Activated naive CD8-positive, alpha-beta T cell treated with anti-CD3 and anti-CD28 coated beads, Interleukin-2, amount 10 ng/mL, durations not matched to agents 7 days and 5 days (primary cell): ENCODE measurements around the gene CCDC93. TPM values are rescaled to one million over a fixed set of nuclear protein-coding genes. Genes with fewer than 3 reads are reported as not detected.

Experiments used
- ATAC-seq: fragments of 150-1000 bp; cut with Tn5 transposase; one replicate; pipeline ENCODE4 v1.10.0; 2021; ENCODE audit warnings: low read depth, moderate library complexity
- POLR2A ChIA-PET: fragments of 350-600 bp; sonication (Branson Sonifier 250); formaldehyde crosslinking; loops from one replicate; lab custom pipeline; 2021; ENCODE audit warnings: antibody characterized with exemption; lab: Charles Lee
- DNase-seq: peaks from one replicate; pipeline ENCODE4 v3.0.0; 2021
- H3K27ac Mint-ChIP-seq: one replicate; pipeline ENCODE4 v1.8.0; 2022; ENCODE audit warnings: mild to moderate bottlenecking, mixed read lengths
- H3K27me3 Mint-ChIP-seq: one replicate; pipeline ENCODE4 v1.8.0; 2022; ENCODE audit warnings: mild to moderate bottlenecking, moderate library complexity, mixed read lengths
- H3K36me3 Mint-ChIP-seq: one replicate; pipeline ENCODE4 v1.8.0; 2021; ENCODE audit warnings: mild to moderate bottlenecking, mixed read lengths
- H3K4me1 Mint-ChIP-seq: one replicate; pipeline ENCODE4 v1.8.0; 2021; ENCODE audit warnings: mixed read lengths
- H3K4me3 Mint-ChIP-seq: one replicate; pipeline ENCODE4 v1.8.0; 2022; ENCODE audit warnings: mild to moderate bottlenecking, moderate library complexity, mixed read lengths
- H3K9me3 Mint-ChIP-seq: one replicate; pipeline ENCODE4 v1.8.0; 2021; ENCODE audit warnings: mixed read lengths
- total RNA-seq, 2 experiments: library from RNA; stranded (reverse); gene quantifications; one replicate each; pipeline ENCODE4 v1.2.3, GENCODE V29; 2021

CCDC93 gene
- total RNA-seq, 2 experiments from 2014 or later = 37.5 to 38.7 TPM

GRCh38 chr2:117977696-117978095 is 36.2 kb downstream of the CCDC93 start:
- H3K27me3 Mint-ChIP-seq = no peaks in the 10 kb centered on the region
- peaks cover 18% of the 10 kb centered on the region for H3K36me3 Mint-ChIP-seq
- ATAC-seq = no peak
- H3K9me3 Mint-ChIP-seq = no peaks in the 10 kb centered on the region
- POLR2A ChIA-PET = interaction anchor here (1.1 kb wide), 1 partner anchor 9 kb away, joined by 5 read pairs; no protein-coding TSS in a partner anchor
- no peak for DNase-seq
- no peaks in the 10 kb centered on the region for H3K4me1 Mint-ChIP-seq
- H3K4me3 Mint-ChIP-seq = no peak overlapping the region
- no peak overlapping the region for H3K27ac Mint-ChIP-seq

- DNase-seq (no peak), ATAC-seq (no peak)
- Mint-ChIP-seq H3K4me3 (no peak overlapping the region), H3K27me3 (no peaks in the 10 kb centered on the region), H3K27ac (no peak overlapping the region), H3K9me3 (no peaks in the 10 kb centered on the region), H3K36me3 (peaks cover 18% of the 10 kb centered on the region), H3K4me1 (no peaks in the 10 kb centered on the region)
- POLR2A ChIA-PET = interaction anchor here (1.1 kb wide), 1 partner anchor 10 kb away, joined by 5 read pairs; no protein-coding TSS in a partner anchor
These were observed 37.3 kb downstream of the CCDC93 start for GRCh38 chr2:117976581-117976980.

GRCh38 chr2:117973498-117974082 is 40.3 kb downstream of the CCDC93 start:
- Mint-ChIP-seq H3K27me3 (no peaks in the 10 kb centered on the region), H3K9me3 (no peaks in the 10 kb centered on the region), H3K4me1 (no peaks in the 10 kb centered on the region), H3K4me3 (no peak overlapping the region), H3K36me3 (peaks cover 20% of the 10 kb centered on the region), H3K27ac (no peak overlapping the region)
- ATAC-seq = no peak
- no peak for DNase-seq
- POLR2A ChIA-PET = no interaction called here

GRCh38 chr2:117972476-117973123 is 41.3 kb downstream of the CCDC93 start:
- POLR2A ChIA-PET = no interaction called here
- H3K27me3 Mint-ChIP-seq = no peaks in the 10 kb centered on the region
- no peaks in the 10 kb centered on the region for H3K9me3 Mint-ChIP-seq
- H3K4me1 Mint-ChIP-seq = no peaks in the 10 kb centered on the region
- peaks cover 21% of the 10 kb centered on the region for H3K36me3 Mint-ChIP-seq
- no peak overlapping the region for H3K4me3 Mint-ChIP-seq
- ATAC-seq (no peak), DNase-seq (no peak)
- no peak overlapping the region for H3K27ac Mint-ChIP-seq

- Mint-ChIP-seq H3K4me1 (peaks cover 1% of the 10 kb centered on the region), H3K27me3 (no peaks in the 10 kb centered on the region), H3K9me3 (no peaks in the 10 kb centered on the region), H3K4me3 (no peak overlapping the region), H3K36me3 (peaks cover 23% of the 10 kb centered on the region), H3K27ac (no peak overlapping the region)
- DNase-seq = no peak
- POLR2A ChIA-PET = no interaction called here
- no peak for ATAC-seq
These were observed 45.1 kb downstream of the CCDC93 start for GRCh38 chr2:117968722-117969121.

- no peak for ATAC-seq
- H3K4me3 Mint-ChIP-seq = no peak overlapping the region
- POLR2A ChIA-PET = no interaction called here
- peaks cover 25% of the 10 kb centered on the region for H3K36me3 Mint-ChIP-seq
- H3K9me3 Mint-ChIP-seq = no peaks in the 10 kb centered on the region
- no peak for DNase-seq
- no peak overlapping the region for H3K27ac Mint-ChIP-seq
- no peaks in the 10 kb centered on the region for H3K27me3 Mint-ChIP-seq
- peaks cover 1% of the 10 kb centered on the region for H3K4me1 Mint-ChIP-seq
These were observed 45.7 kb downstream of the CCDC93 start for GRCh38 chr2:117967977-117968718.

- ATAC-seq (no peak), DNase-seq (no peak)
- Mint-ChIP-seq H3K27me3 (no peaks in the 10 kb centered on the region), H3K4me3 (no peak overlapping the region), H3K27ac (no peak overlapping the region), H3K36me3 (peaks cover 27% of the 10 kb centered on the region), H3K9me3 (no peaks in the 10 kb centered on the region), H3K4me1 (peaks cover 4% of the 10 kb centered on the region)
- POLR2A ChIA-PET = no interaction called here
These were observed 50.4 kb downstream of the CCDC93 start for GRCh38 chr2:117963446-117963845.

- Mint-ChIP-seq H3K9me3 (no peaks in the 10 kb centered on the region), H3K36me3 (peaks cover 38% of the 10 kb centered on the region), H3K27me3 (no peaks in the 10 kb centered on the region), H3K4me3 (no peak overlapping the region), H3K27ac (no peak overlapping the region), H3K4me1 (peaks cover 4% of the 10 kb centered on the region)
- POLR2A ChIA-PET = no interaction called here
- DNase-seq = no peak
- no peak for ATAC-seq
These were observed 52.7 kb downstream of the CCDC93 start for GRCh38 chr2:117961201-117961600.

GRCh38 chr2:117960231-117960630 is 53.6 kb downstream of the CCDC93 start:
- Mint-ChIP-seq H3K27me3 (no peaks in the 10 kb centered on the region), H3K27ac (no peak overlapping the region), H3K36me3 (peaks cover 38% of the 10 kb centered on the region), H3K4me1 (peaks cover 3% of the 10 kb centered on the region), H3K9me3 (no peaks in the 10 kb centered on the region), H3K4me3 (no peak overlapping the region)
- ATAC-seq (no peak), DNase-seq (no peak)
- POLR2A ChIA-PET = no interaction called here

GRCh38 chr2:117958186-117958585 is 55.7 kb downstream of the CCDC93 start:
- DNase-seq = no peak
- Mint-ChIP-seq H3K4me1 (peaks cover 3% of the 10 kb centered on the region), H3K4me3 (no peak overlapping the region), H3K27me3 (no peaks in the 10 kb centered on the region), H3K27ac (no peak overlapping the region), H3K36me3 (peaks cover 40% of the 10 kb centered on the region), H3K9me3 (no peaks in the 10 kb centered on the region)
- POLR2A ChIA-PET = no interaction called here
- ATAC-seq = no peak

GRCh38 chr2:117957616-117958015 is 56.3 kb downstream of the CCDC93 start:
- ATAC-seq (no peak), DNase-seq (no peak)
- peaks cover 1% of the 10 kb centered on the region for H3K4me1 Mint-ChIP-seq
- no peaks in the 10 kb centered on the region for H3K27me3 Mint-ChIP-seq
- no peak overlapping the region for H3K27ac Mint-ChIP-seq
- H3K4me3 Mint-ChIP-seq = no peak overlapping the region
- H3K36me3 Mint-ChIP-seq = peaks cover 38% of the 10 kb centered on the region
- POLR2A ChIA-PET = no interaction called here
- no peaks in the 10 kb centered on the region for H3K9me3 Mint-ChIP-seq

- POLR2A ChIA-PET = no interaction called here
- Mint-ChIP-seq H3K4me1 (peaks cover 1% of the 10 kb centered on the region), H3K4me3 (no peak overlapping the region), H3K9me3 (no peaks in the 10 kb centered on the region), H3K27me3 (no peaks in the 10 kb centered on the region), H3K27ac (no peak overlapping the region), H3K36me3 (peaks cover 43% of the 10 kb centered on the region)
- ATAC-seq = no peak
- no peak for DNase-seq
These were observed 57.7 kb downstream of the CCDC93 start for GRCh38 chr2:117956036-117956796.

- ATAC-seq (no peak), DNase-seq (no peak)
- H3K27ac Mint-ChIP-seq = no peak overlapping the region
- H3K27me3 Mint-ChIP-seq = no peaks in the 10 kb centered on the region
- H3K4me3 Mint-ChIP-seq = no peak overlapping the region
- POLR2A ChIA-PET = no interaction called here
- no peaks in the 10 kb centered on the region for H3K9me3 Mint-ChIP-seq
- peaks cover 36% of the 10 kb centered on the region for H3K36me3 Mint-ChIP-seq
- H3K4me1 Mint-ChIP-seq = no peaks in the 10 kb centered on the region
These were observed 60.6 kb downstream of the CCDC93 start for GRCh38 chr2:117953231-117953630.
